ENCODE data around the gene LIMCH1.

- TF ChIP-seq CTCF (IDR thresholded peaks at IDR 0.05) (no peak), EZH2 (IDR thresholded peaks at IDR 0.05) (no peak), EZH2phosphoT487 (IDR thresholded peaks at IDR 0.05) (no peak)
These were observed 143.1 kb downstream of the LIMCH1 start for GRCh38 chr4:41681054-41681453.
